ENCODE data around the gene TOP3A. TPM values are rescaled to one million over a fixed set of nuclear protein-coding genes. Genes with fewer than 3 reads are reported as not detected.

Gene TOP3A
- total and polyA plus RNA-seq, 2 of the 13 experiments (the other 11 are each of a cell fraction or from before 2014, with no cell fraction given) = 16.9 to 36.8 TPM

- peak; percentile 70; the same call in 1 of the 2 replicates for TF ChIP-seq THAP11 (CRISPR knock-in tag; IDR thresholded peaks at IDR 0.05)
- TF ChIP-seq ZNF235 (CRISPR knock-in tag; IDR thresholded peaks at IDR 0.05; ENCODE audit: borderline replicate concordance) = no peak
- TF ChIP-seq NONO (IDR thresholded peaks at IDR 0.05) = no peak
- no peak for TF ChIP-seq NONO (CRISPR knock-in tag; conservative IDR thresholded peaks at IDR 0.05)
- TF ChIP-seq ZNF687 (CRISPR knock-in tag; IDR thresholded peaks at IDR 0.05) = peak; percentile 88
- peak; percentile 63 for TF ChIP-seq POLR2G (IDR thresholded peaks at IDR 0.05; ENCODE audit: low read depth, low read length)
- peak; percentile 61; the same call in 1 of the 2 replicates for TF ChIP-seq BORCS8-MEF2B (CRISPR knock-in tag; IDR thresholded peaks at IDR 0.05)
- no peak for TF ChIP-seq ZNF883 (CRISPR knock-in tag; IDR thresholded peaks at IDR 0.05; ENCODE audit: not compliant biosample characterization)
- TF ChIP-seq HIVEP1 (CRISPR knock-in tag; IDR thresholded peaks at IDR 0.05) = peak; percentile 74
- TF ChIP-seq ZNF781 (CRISPR knock-in tag; IDR thresholded peaks at IDR 0.05; ENCODE audit: borderline replicate concordance, not compliant biosample characterization) = no peak
- TF ChIP-seq EZH2 (conservative IDR thresholded peaks at IDR 0.05; ENCODE audit: low read depth, low read length) = no peak
- TF ChIP-seq ZBTB42 (CRISPR knock-in tag; IDR thresholded peaks at IDR 0.05) = no peak
- no peak for TF ChIP-seq SOX13 (IDR thresholded peaks at IDR 0.05)
- peak in 1 of 2 experiments; percentile 34; a peak in 1 of 4 replicates for TF ChIP-seq SOX13 (CRISPR knock-in tag; conservative IDR thresholded peaks at IDR 0.05 in 1 of 2, IDR thresholded peaks at IDR 0.05 in 1 of 2)
- peak; percentile 43 for TF ChIP-seq HNRNPLL (IDR thresholded peaks at IDR 0.05; ENCODE audit: low read depth, low read length, poor library complexity, severe bottlenecking)
- TF ChIP-seq NFATC3 (CRISPR knock-in tag; IDR thresholded peaks at IDR 0.05) = 0 out of 2 replicates have a peak, but pooled peaks have one; percentile 66
- 0 out of 2 replicates have a peak, but pooled peaks have one; percentile 52 for TF ChIP-seq RFXANK (CRISPR knock-in tag; IDR thresholded peaks at IDR 0.05)
- no peak for TF ChIP-seq ZNF3 (CRISPR knock-in tag; IDR thresholded peaks at IDR 0.05)
- TF ChIP-seq DR1 (CRISPR knock-in tag; IDR thresholded peaks at IDR 0.05) = peak; percentile 15; the same call in 1 of the 2 replicates
- peak; percentile 62; the same call in 1 of the 2 replicates for TF ChIP-seq ZNF350 (CRISPR knock-in tag; IDR thresholded peaks at IDR 0.05; ENCODE audit: borderline replicate concordance, low read depth)
- peak; percentile 73 for TF ChIP-seq PAXIP1 (CRISPR knock-in tag; conservative IDR thresholded peaks at IDR 0.05)
- 0 out of 2 replicates have a peak, but pooled peaks have one; percentile 45 for TF ChIP-seq TARDBP (CRISPR knock-in tag; IDR thresholded peaks at IDR 0.05)
- no peak for TF ChIP-seq ZNF7 (CRISPR knock-in tag; IDR thresholded peaks at IDR 0.05)
Measured at GRCh38 chr17:18224387-18225120, 90.2 kb downstream of the TOP3A start (continued).

Measured in HepG2 (cell line).